Esophagus (tissue), 2 donors: ENCODE results near the gene NELFE. TPM values are rescaled to one million over a fixed set of nuclear protein-coding genes. Genes with fewer than 3 reads are reported as not detected.

ENCODE experiments used
- H3K27ac ChIP-seq, 2 donors: one replicate each; pipeline ENCODE4 v1.5.1; 2013; ENCODE audit warnings: low read depth in 2 of 2, mild to moderate bottlenecking in 2 of 2, inconsistent platforms in 1 of 2, low read length in 1 of 2, moderate library complexity in 1 of 2
- H3K27me3 ChIP-seq, 2 donors: one replicate each; pipeline ENCODE4 v1.6.1; 2013; ENCODE audit warnings: low read length in 2 of 2, control low read depth in 1 of 2, mild to moderate bottlenecking in 1 of 2; ENCODE audit not compliant: insufficient read depth in 2 of 2, control insufficient read depth in 1 of 2
- H3K36me3 ChIP-seq, 2 donors: one replicate each; pipeline ENCODE4 v1.6.1; 2013; ENCODE audit warnings: low read length in 1 of 2; ENCODE audit not compliant: control insufficient read depth in 2 of 2, insufficient read depth in 2 of 2
- H3K4me1 ChIP-seq, 2 donors: one replicate each; pipeline ENCODE4 v1.6.1; 2013; ENCODE audit warnings: low read length in 1 of 2; ENCODE audit not compliant: control insufficient read depth in 2 of 2, insufficient read depth in 2 of 2
- H3K4me3 ChIP-seq, 2 donors: one replicate each; pipeline ENCODE4 v1.5.1; 2013; ENCODE audit warnings: low read length in 2 of 2, mild to moderate bottlenecking in 2 of 2, low read depth in 1 of 2, moderate library complexity in 1 of 2
- H3K9me3 ChIP-seq, 2 donors: one replicate each; pipeline ENCODE4 v1.6.1; 2013; ENCODE audit warnings: mild to moderate bottlenecking in 2 of 2, low read depth in 1 of 2, low read length in 1 of 2, moderate library complexity in 1 of 2; ENCODE audit not compliant: control insufficient read depth in 2 of 2, insufficient read depth in 1 of 2
- WGBS, 2 donors: extraction: QIAGEN DNeasy Blood & Tissue Kit; methylation state at CpG; one replicate each; pipeline ENCODE4 v1.1.7; 2013; 5-methylcytosine and 5-hydroxymethylcytosine counted together
- polyA plus RNA-seq, 2 donors: library from polyadenylated mRNA; stranded (reverse); fragments of 200-250 nt; gene quantifications; one replicate each; pipeline ENCODE4 v1.2.3, GENCODE V29; 2013
- donor health status: healthy with polysubstance abuse.
- donor health status: Bipolar disorder and iron deficiency.

The NELFE gene
- polyA plus RNA-seq, 2 donors: 30.2 to 49.3 TPM

DNA sequence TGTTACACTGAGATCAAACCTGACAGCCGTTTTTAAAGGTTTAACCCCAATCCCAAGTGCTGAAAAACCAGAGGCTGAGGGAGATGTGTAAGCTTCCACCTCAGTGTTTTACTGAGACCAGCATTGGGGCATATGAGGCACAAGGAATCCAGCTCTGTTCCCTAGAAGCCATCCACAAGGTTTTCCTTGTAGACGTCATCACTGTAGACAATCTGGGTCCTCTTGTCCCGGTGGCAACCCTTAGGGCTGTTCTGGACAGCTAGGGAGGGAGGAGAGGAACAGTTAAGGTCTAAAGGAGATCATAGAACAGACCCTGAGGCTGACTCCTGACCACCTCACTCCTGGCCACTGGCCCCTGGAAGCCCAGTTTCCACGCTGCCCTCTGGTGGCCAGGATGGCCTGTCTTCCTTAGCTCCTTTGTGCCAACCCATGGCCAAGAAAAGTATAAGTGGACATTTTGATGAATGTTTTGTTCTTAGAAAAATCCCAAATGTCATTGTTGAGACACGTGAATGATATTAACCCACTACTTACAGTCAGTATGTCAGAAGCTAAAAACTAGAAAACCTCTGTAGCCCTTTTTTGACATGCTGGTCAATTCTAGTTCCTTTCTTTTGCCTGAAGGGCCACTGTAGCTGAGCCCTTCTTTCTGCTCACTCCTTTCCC lies 6.5 kb downstream of the NELFE start:
- no peaks in the 10 kb centered on the region for H3K4me1 ChIP-seq
- peaks cover 25 to 30% of the 10 kb centered on the region in 2 donors for H3K36me3 ChIP-seq
- H3K27me3 ChIP-seq: no peaks in the 10 kb centered on the region
- no peaks in the 10 kb centered on the region for H3K9me3 ChIP-seq
- WGBS, 2 donors: 49% methylated on average over 5 of the region's 5 CpGs
- H3K27ac ChIP-seq: peak overlapping the region in 1 of 2 donors; percentile 14
- H3K4me3 ChIP-seq: no peak overlapping the region

DNA sequence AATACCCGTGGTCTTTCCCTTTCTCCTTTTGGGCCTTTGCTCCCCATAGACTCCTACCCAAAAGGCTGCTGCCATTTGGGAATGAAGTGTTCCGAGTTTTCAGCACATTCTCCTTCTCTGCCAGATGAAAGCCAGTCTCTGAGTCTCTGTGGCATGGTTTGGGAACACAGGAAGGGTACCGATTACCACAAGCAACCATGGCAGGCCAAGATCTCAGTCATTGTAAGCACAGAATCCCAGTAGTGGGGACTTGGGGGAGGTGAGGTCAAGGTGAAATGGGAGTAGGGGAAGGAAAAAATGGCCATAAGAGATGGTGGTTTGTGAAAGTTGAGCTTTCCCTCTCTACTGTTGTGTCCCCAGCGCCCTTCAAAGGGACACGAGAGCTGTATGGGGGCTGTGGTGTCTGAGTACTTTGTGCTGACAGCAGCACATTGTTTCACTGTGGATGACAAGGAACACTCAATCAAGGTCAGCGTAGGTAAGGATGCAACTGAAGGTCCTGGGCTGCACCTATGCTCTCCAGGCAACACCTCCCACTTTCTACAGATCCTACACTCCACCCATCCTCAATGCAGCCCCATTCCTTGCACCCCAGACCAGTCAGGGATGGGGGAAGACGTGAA lies 8.7 kb downstream of the NELFE start:
- peaks cover 18 to 22% of the 10 kb centered on the region in 2 donors for H3K36me3 ChIP-seq
- WGBS, 2 donors: 86 to 90% methylated on average over 7 of the region's 7 CpGs

DNA sequence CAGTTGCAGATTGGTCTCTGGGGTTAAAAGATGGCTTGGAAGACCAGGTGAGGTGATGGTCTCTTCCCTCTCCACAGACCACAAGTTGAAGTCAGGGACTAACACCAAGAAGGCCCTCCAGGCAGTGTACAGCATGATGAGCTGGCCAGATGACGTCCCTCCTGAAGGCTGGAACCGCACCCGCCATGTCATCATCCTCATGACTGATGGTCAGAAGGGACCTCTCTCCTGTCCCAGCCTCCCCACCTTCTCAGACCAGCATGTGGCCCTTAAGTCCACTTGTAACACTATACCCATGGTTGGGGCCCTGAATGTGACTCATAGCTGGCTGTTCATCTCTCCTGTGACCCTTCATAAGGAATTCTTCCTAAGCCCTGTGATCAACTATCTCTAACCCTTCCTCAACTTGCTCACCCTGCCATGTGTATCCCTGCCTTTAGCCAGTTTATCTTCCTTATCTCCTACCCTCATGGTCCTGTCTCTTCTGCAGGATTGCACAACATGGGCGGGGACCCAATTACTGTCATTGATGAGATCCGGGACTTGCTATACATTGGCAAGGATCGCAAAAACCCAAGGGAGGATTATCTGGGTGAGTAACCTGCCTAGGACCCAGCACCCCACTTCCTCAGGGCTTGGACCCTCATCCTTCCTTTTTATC lies 9.9 kb downstream of the NELFE start:
- Histone ChIP-seq H3K4me3 (no peak overlapping the region), H3K27ac (no peak overlapping the region), H3K9me3 (no peaks in the 10 kb centered on the region), H3K27me3 (no peaks in the 10 kb centered on the region), H3K36me3 (peaks cover 10 to 15% of the 10 kb centered on the region in 2 donors), H3K4me1 (peaks cover 0 to 20% of the 10 kb centered on the region in 2 donors)
- 69 to 77% methylated on average over 6 of the region's 6 CpGs for WGBS, 2 donors

More for the DNA sequence above, 8.7 kb downstream of the NELFE start:
- Histone ChIP-seq H3K27ac (no peak overlapping the region), H3K9me3 (no peaks in the 10 kb centered on the region), H3K27me3 (no peaks in the 10 kb centered on the region), H3K4me1 (peaks cover 0 to 14% of the 10 kb centered on the region in 2 donors), H3K4me3 (no peak overlapping the region)

DNA sequence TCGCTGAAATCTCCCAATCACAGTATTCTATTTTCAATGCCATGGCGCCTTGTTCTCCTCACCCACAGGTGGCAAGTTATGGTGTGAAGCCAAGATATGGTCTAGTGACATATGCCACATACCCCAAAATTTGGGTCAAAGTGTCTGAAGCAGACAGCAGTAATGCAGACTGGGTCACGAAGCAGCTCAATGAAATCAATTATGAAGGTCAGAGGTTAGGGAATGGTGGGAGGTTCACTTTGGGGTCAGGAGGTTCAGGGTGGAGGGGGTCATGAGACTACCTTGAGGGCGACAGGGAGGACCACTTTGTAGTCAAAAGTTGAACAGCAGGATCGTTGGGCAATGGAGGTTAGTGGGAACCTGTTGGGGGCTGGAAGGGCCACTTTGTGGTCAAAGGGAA lies 10.5 kb downstream of the NELFE start:
- Histone ChIP-seq H3K36me3 (peaks cover 5 to 12% of the 10 kb centered on the region in 2 donors), H3K4me1 (peaks cover 0 to 20% of the 10 kb centered on the region in 2 donors), H3K4me3 (no peak overlapping the region), H3K27me3 (no peaks in the 10 kb centered on the region), H3K9me3 (no peaks in the 10 kb centered on the region), H3K27ac (no peak overlapping the region)
- whole genome bisulfite sequencing, 2 donors: 78 to 88% methylated on average over 5 of the region's 5 CpGs

DNA sequence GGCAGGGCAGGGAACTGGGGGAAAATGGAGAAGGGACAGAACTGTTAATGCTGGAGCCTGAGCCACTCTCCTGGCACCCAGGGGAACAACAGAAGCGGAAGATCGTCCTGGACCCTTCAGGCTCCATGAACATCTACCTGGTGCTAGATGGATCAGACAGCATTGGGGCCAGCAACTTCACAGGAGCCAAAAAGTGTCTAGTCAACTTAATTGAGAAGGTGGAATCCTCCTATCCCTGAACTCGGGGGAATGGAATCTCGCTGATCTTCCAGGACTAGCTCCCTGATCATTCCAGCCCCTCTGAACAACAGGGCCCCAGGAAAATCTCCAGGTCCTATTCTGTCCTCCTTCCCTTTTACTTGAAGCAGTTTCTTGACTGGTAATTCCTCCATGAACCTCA lies 10.9 kb downstream of the NELFE start:
- Histone ChIP-seq H3K36me3 (peaks cover under 1 to 10% of the 10 kb centered on the region in 2 donors), H3K27ac (no peak overlapping the region)

DNA sequence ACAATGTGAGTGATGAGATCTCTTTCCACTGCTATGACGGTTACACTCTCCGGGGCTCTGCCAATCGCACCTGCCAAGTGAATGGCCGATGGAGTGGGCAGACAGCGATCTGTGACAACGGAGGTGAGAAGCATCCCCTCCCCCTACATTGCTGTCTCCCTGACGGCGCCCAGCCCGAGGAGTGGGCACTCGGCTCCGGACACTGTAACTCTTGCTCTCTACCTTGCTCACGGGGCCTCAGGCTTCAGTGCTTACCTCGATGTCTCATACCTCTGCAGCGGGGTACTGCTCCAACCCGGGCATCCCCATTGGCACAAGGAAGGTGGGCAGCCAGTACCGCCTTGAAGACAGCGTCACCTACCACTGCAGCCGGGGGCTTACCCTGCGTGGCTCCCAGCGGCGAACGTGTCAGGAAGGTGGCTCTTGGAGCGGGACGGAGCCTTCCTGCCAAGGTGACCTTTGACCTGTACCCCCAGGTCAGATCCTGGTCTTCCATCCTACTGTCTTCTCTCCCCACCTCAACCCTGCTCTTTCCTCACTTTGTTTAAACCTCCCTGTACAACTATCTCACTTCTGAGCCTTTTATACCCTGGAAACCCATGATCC lies 11.6 kb downstream of the NELFE start:
- Histone ChIP-seq H3K27ac (no peak overlapping the region), H3K4me1 (peaks cover 0 to 20% of the 10 kb centered on the region in 2 donors), H3K27me3 (no peaks in the 10 kb centered on the region), H3K4me3 (no peak overlapping the region), H3K36me3 (peaks cover 0 to 9% of the 10 kb centered on the region in 2 donors), H3K9me3 (no peaks in the 10 kb centered on the region)
- 89 to 90% methylated on average over 24 of the region's 24 CpGs for WGBS, 2 donors

More for the DNA sequence above, 10.9 kb downstream of the NELFE start:
- no peaks in the 10 kb centered on the region for H3K27me3 ChIP-seq
- WGBS, 2 donors: 89 to 93% methylated on average over 4 of the region's 4 CpGs
- peaks cover 0 to 20% of the 10 kb centered on the region in 2 donors for H3K4me1 ChIP-seq
- no peaks in the 10 kb centered on the region for H3K9me3 ChIP-seq
- no peak overlapping the region for H3K4me3 ChIP-seq

DNA sequence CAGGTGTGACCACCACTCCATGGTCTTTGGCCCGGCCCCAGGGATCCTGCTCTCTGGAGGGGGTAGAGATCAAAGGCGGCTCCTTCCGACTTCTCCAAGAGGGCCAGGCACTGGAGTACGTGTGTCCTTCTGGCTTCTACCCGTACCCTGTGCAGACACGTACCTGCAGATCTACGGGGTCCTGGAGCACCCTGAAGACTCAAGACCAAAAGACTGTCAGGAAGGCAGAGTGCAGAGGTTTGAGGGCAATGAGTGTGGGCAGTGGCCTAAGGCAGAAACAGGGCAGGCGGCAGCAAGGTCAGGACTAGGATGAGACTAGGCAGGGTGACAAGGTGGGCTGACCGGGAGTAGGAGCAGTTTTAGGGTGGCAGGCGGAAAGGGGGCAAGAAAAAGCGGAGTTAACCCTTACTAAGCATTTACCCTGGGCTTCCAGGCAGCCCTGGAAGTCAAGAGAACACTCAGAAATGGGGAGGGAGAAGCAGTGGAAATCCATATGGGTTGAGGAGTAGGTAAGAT lies 12.3 kb downstream of the NELFE start:
- Histone ChIP-seq H3K27ac (peak overlapping the region; percentile 84 to 94), H3K36me3 (peaks cover 0 to 3% of the 10 kb centered on the region in 2 donors), H3K4me3 (no peak overlapping the region), H3K27me3 (no peaks in the 10 kb centered on the region), H3K9me3 (no peaks in the 10 kb centered on the region), H3K4me1 (peaks cover 0 to 20% of the 10 kb centered on the region in 2 donors)
- WGBS, 2 donors: 54 to 57% methylated on average over 11 of the region's 11 CpGs

DNA sequence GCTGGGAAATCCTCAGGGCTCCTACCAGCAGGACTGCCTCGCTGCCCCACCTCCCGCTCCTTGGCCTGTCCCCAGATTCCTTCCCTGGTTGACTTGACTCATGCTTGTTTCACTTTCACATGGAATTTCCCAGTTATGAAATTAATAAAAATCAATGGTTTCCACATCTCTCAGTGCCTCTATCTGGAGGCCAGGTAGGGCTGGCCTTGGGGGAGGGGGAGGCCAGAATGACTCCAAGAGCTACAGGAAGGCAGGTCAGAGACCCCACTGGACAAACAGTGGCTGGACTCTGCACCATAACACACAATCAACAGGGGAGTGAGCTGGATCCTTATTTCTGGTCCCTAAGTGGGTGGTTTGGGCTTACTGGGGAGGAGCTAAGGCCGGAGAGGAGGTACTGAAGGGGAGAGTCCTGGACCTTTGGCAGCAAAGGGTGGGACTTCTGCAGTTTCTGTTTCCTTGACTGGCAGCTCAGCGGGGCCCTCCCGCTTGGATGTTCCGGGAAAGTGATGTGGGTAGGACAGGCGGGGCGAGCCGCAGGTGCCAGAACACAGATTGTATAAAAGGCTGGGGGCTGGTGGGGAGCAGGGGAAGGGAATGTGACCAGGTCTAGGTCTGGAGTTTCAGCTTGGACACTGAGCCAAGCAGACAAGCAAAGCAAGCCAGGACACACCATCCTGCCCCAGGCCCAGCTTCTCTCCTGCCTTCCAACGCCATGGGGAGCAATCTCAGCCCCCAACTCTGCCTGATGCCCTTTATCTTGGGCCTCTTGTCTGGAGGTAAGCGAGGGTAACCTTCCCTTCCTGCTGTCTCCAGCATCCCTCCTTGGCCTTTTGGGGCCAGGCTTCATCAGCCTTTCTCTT lies 13.0 kb downstream of the NELFE start, which contains the start of gene CFB:
Gene CFB, plus strand, starts transcription at position 589 of the 863 bp plus-strand sequence. Its CDS starts 127 bp downstream, at position 716.
- 18 to 19% methylated on average over 11 of the region's 11 CpGs for WGBS, 2 donors
- peaks cover 0 to 20% of the 10 kb centered on the region in 2 donors for H3K4me1 ChIP-seq
- H3K27me3 ChIP-seq: no peaks in the 10 kb centered on the region
- H3K4me3 ChIP-seq: peak within 1 kb of the TSS; percentile 10 to 17
- H3K27ac ChIP-seq: peak within 1 kb of the TSS; percentile 84 to 94
- H3K36me3 ChIP-seq: no peaks in the 10 kb centered on the region
- H3K9me3 ChIP-seq: no peaks in the 10 kb centered on the region
